HEK293T (cell line): ENCODE data around the gene GRAP2.
"Not testable (repeated sequence)": the region's sequence is repeated elsewhere in the genome, so short reads cannot be mapped to it uniquely, and the experiment has no call there.

ENCODE experiments used
- CTCF ChIA-PET: fragments of 350-600 bp; formaldehyde crosslinking; extraction: SDS; loops from one replicate; lab custom pipeline; 2021; ENCODE audit warnings: antibody characterized with exemption, inconsistent platforms; lab: Yijun Ruan, JAX
- POLR2A ChIA-PET: fragments of 350-600 bp; formaldehyde crosslinking; extraction: SDS; loops from one replicate; lab custom pipeline; 2020; ENCODE audit warnings: antibody characterized with exemption, inconsistent platforms; lab: Yijun Ruan, JAX
- DNase-seq: peaks from one replicate; pipeline ENCODE4 v3.0.0; 2012; ENCODE audit warnings: mixed read lengths; ENCODE audit errors: extremely low spot score
- ARNT ChIP-seq: fragments of 450-650 bp; IDR thresholded peaks from 2 replicates; pipeline ENCODE4 v1.6.1; 2017; ENCODE audit warnings: mild to moderate bottlenecking
- BHLHE40 ChIP-seq: fragments of 450-650 bp; IDR thresholded peaks from 2 replicates; pipeline ENCODE4 v1.6.1; 2016; ENCODE audit warnings: mild to moderate bottlenecking, moderate library complexity, borderline replicate concordance
- CTBP1 ChIP-seq: fragments of 450-650 bp; IDR thresholded peaks from 2 replicates; pipeline ENCODE4 v1.6.1; 2016; ENCODE audit warnings: borderline replicate concordance
- ELF4 ChIP-seq: fragments of 450-650 bp; IDR thresholded peaks from 2 replicates; pipeline ENCODE4 v1.6.1; 2017; ENCODE audit warnings: antibody characterized with exemption
- FOXA1 ChIP-seq: fragments of 450-650 bp; IDR thresholded peaks from 2 replicates; pipeline ENCODE4 v1.6.1; 2016; ENCODE audit warnings: mild to moderate bottlenecking
- FOXK2 ChIP-seq: fragments of 450-650 bp; IDR thresholded peaks from 2 replicates; pipeline ENCODE4 v1.6.1; 2016; ENCODE audit warnings: mild to moderate bottlenecking
- FOXM1 ChIP-seq: fragments of 450-650 bp; IDR thresholded peaks from 2 replicates; pipeline ENCODE4 v1.6.1; 2017; ENCODE audit warnings: mild to moderate bottlenecking, borderline replicate concordance
- HDGF ChIP-seq: fragments of 450-650 bp; IDR thresholded peaks from 2 replicates; pipeline ENCODE4 v1.6.1; 2017; ENCODE audit warnings: antibody characterized with exemption, borderline replicate concordance
- L3MBTL2 ChIP-seq: fragments of 450-650 bp; conservative IDR thresholded peaks from 2 replicates; pipeline ENCODE4 v1.6.1; 2016; ENCODE audit warnings: mild to moderate bottlenecking
- LEF1 ChIP-seq: fragments of 450-650 bp; IDR thresholded peaks from 2 replicates; pipeline ENCODE4 v1.6.1; 2017; ENCODE audit warnings: mild to moderate bottlenecking, borderline replicate concordance
- NFRKB ChIP-seq: fragments of 450-650 bp; IDR thresholded peaks from 2 replicates; pipeline ENCODE4 v1.6.1; 2016; ENCODE audit warnings: mild to moderate bottlenecking, moderate library complexity
- SP1 ChIP-seq: fragments of 450-650 bp; IDR thresholded peaks from 2 replicates; pipeline ENCODE4 v1.6.1; 2017
- SUZ12 ChIP-seq: fragments of 450-650 bp; IDR thresholded peaks from 2 replicates; pipeline ENCODE4 v1.6.1; 2016; ENCODE audit warnings: mild to moderate bottlenecking
- TARDBP ChIP-seq: fragments of 450-650 bp; IDR thresholded peaks from 2 replicates; pipeline ENCODE4 v1.6.1; 2016
- ZNF384 ChIP-seq: fragments of 450-650 bp; IDR thresholded peaks from 2 replicates; pipeline ENCODE4 v1.6.1; 2016
- TF ChIP-seq, protein P1 (sequence below): fragments of 450-650 bp; IDR thresholded peaks from 2 replicates; pipeline ENCODE4 v1.6.1; 2016

GRAP2 gene

GRCh38 chr22:39900306-39901227, at the start of gene GRAP2:
TSS of gene GRAP2 (plus strand) at chr22:39901084. CDS start at chr22:39947107, 46,023 bp downstream.
- TF ChIP-seq ZNF384: no peak
- TF ChIP-seq ARNT: no peak
- TF ChIP-seq FOXA1: no peak
- ChIA-PET POLR2A (no interaction called here), CTCF (no interaction called here)

GRCh38 chr22:39851606-39852315, 49.1 kb upstream of the GRAP2 start:
- ChIA-PET POLR2A (no interaction called here), CTCF (interaction anchor here (0.6 kb wide), 1 partner anchor 11 kb away, joined by 3 read pairs; no protein-coding TSS in a partner anchor)
- TF ChIP-seq ARNT (no peak), CTBP1 (no peak), FOXK2 (no peak), FOXA1 (no peak), ZNF384 (no peak), ELF4 (no peak), L3MBTL2 (no peak), SP1 (no peak), LEF1 (no peak), FOXM1 (no peak), BHLHE40 (no peak), HDGF (no peak), NFRKB (no peak), TARDBP (no peak), SUZ12 (no peak)
- TF ChIP-seq, protein P1, sequence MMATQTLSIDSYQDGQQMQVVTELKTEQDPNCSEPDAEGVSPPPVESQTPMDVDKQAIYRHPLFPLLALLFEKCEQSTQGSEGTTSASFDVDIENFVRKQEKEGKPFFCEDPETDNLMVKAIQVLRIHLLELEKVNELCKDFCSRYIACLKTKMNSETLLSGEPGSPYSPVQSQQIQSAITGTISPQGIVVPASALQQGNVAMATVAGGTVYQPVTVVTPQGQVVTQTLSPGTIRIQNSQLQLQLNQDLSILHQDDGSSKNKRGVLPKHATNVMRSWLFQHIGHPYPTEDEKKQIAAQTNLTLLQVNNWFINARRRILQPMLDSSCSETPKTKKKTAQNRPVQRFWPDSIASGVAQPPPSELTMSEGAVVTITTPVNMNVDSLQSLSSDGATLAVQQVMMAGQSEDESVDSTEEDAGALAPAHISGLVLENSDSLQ: no peak
- no peak for DNase-seq

More at GRCh38 chr22:39900306-39901227, at the start of gene GRAP2:
- no peak for DNase-seq

- no peak for TF ChIP-seq L3MBTL2
- TF ChIP-seq ELF4: no peak
- TF ChIP-seq SUZ12: no peak
- TF ChIP-seq BHLHE40: no peak
- no peak for TF ChIP-seq FOXK2
- ChIA-PET CTCF (no interaction called here), POLR2A (no interaction called here)
- DNase-seq: no peak
Measured at GRCh38 chr22:39852799-39853198, 48.1 kb upstream of the GRAP2 start.

DNA sequence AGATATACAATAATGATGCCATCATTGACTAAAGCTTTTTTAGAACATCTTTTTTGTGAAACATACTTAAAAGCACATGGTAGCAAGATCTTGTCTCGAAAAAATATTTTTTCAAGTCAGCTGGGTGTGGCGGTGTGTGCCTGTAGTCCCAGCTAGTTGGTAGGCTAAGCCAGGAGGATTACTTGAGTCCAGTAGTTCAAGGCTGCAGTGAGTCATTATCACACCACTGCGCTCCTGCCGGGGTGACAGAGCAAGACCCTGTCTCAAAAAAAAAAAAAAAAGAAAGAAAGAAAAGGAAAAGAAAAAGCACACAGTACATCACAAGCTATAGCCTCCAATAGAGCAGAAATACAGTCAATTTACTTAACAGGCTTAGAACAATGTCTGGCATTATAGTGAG, 44.3 kb upstream of the GRAP2 start:
- no peak for TF ChIP-seq ARNT
- no peak for TF ChIP-seq LEF1
- TF ChIP-seq ELF4: no peak
- TF ChIP-seq L3MBTL2: no peak
- TF ChIP-seq FOXA1: no peak
- TF ChIP-seq FOXM1: no peak
- no peak for TF ChIP-seq NFRKB
- TF ChIP-seq TARDBP: no peak
- TF ChIP-seq CTBP1: no peak
- CTCF ChIA-PET: no interaction called here
- no peak for DNase-seq
- POLR2A ChIA-PET: no interaction called here

- CTCF ChIA-PET: interaction anchor here (0.6 kb wide), 1 partner anchor 192 kb away, joined by 3 read pairs; no protein-coding TSS in a partner anchor
- POLR2A ChIA-PET: no interaction called here
Measured at GRCh38 chr22:39859903-39860588, 40.8 kb upstream of the GRAP2 start.

DNA sequence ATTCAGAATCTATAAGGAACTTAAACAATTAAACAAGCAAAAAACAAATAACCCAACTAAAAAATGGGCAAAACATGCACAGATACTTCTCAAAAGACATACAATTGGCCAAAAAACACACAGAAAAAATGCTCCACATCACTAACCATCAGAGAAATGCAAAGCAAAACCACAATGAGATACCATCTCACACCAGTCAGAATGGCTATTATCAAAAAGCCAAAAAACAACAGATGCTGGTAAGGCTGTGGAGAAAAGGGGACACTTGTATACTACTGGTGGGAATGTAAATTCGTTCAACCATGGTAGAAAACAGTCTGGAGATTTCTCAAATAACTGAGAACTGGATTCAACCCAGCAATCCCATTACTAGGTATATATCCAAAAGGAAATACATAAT, 32.1 kb upstream of the GRAP2 start:
- no peak for DNase-seq
- TF ChIP-seq BHLHE40 (no peak), LEF1 (no peak), L3MBTL2 (no peak), ELF4 (no peak), SUZ12 (no peak), CTBP1 (no peak), SP1 (no peak), TARDBP (no peak), ZNF384 (no peak), ARNT (no peak), FOXK2 (no peak), FOXA1 (no peak), FOXM1 (no peak), NFRKB (no peak)
- TF ChIP-seq, protein P1: no peak
- CTCF ChIA-PET: no interaction called here
- POLR2A ChIA-PET: no interaction called here

More at GRCh38 chr22:39859903-39860588, 40.8 kb upstream of the GRAP2 start:
- no peak for TF ChIP-seq L3MBTL2
- no peak for TF ChIP-seq FOXM1
- no peak for TF ChIP-seq ZNF384
- TF ChIP-seq NFRKB: no peak
- no peak for TF ChIP-seq LEF1
- TF ChIP-seq FOXK2: no peak
- TF ChIP-seq CTBP1: no peak
- TF ChIP-seq FOXA1: no peak
- TF ChIP-seq HDGF: no peak
- TF ChIP-seq TARDBP: no peak
- no peak for TF ChIP-seq ELF4
- no peak for TF ChIP-seq BHLHE40
- no peak for TF ChIP-seq ARNT
- no peak for TF ChIP-seq SP1
- TF ChIP-seq SUZ12: no peak
- TF ChIP-seq, protein P1: no peak
- DNase-seq: no peak

GRCh38 chr22:39869797-39870196, 31.1 kb upstream of the GRAP2 start:
- POLR2A ChIA-PET, CTCF ChIA-PET, DNase-seq: not testable (repeated sequence)
